Measurements from ENCODE around the gene RNF144B. TPM values are rescaled to one million over a fixed set of nuclear protein-coding genes. Genes with fewer than 3 reads are reported as not detected.

RNF144B gene
- total RNA-seq, 1 donor, result 0.54 TPM

- peak overlapping the region; percentile 44 for H3K4me3 ChIP-seq (ENCODE audit: low read depth, low read length)
- TF ChIP-seq CTCF (IDR thresholded peaks at IDR 0.05; ENCODE audit: insufficient read depth, low read length), result peak; percentile 99
- DNase-seq (ENCODE audit: low read depth), result peak; percentile 88
Observed at GRCh38 chr6:18503593-18504231, 116.6 kb downstream of the RNF144B start.

GRCh38 chr6:18504232-18504596 is 117.1 kb downstream of the RNF144B start:
- TF ChIP-seq CTCF (IDR thresholded peaks at IDR 0.05; ENCODE audit: insufficient read depth, low read length), result no peak
- no peak overlapping the region for H3K4me3 ChIP-seq (ENCODE audit: low read depth, low read length)
- DNase-seq (ENCODE audit: low read depth), result peak; percentile 7

GRCh38 chr6:18506382-18507017 is 119.3 kb downstream of the RNF144B start:
- TF ChIP-seq CTCF (IDR thresholded peaks at IDR 0.05; ENCODE audit: insufficient read depth, low read length), result no peak
- no peak overlapping the region for H3K4me3 ChIP-seq (ENCODE audit: low read depth, low read length)
- no peak for DNase-seq (ENCODE audit: low read depth)

GRCh38 chr6:18507018-18507415 is 119.9 kb downstream of the RNF144B start:
- no peak for DNase-seq (ENCODE audit: low read depth)
- no peak overlapping the region for H3K4me3 ChIP-seq (ENCODE audit: low read depth, low read length)
- no peak for TF ChIP-seq CTCF (IDR thresholded peaks at IDR 0.05; ENCODE audit: insufficient read depth, low read length)

GRCh38 chr6:18507561-18507960 is 120.4 kb downstream of the RNF144B start:
- no peak for TF ChIP-seq CTCF (IDR thresholded peaks at IDR 0.05; ENCODE audit: insufficient read depth, low read length)
- no peak overlapping the region for H3K4me3 ChIP-seq (ENCODE audit: low read depth, low read length)
- peak; percentile 27 for DNase-seq (ENCODE audit: low read depth)

- peak; percentile 15 for DNase-seq (ENCODE audit: low read depth)
Observed at GRCh38 chr6:18509871-18510643, 122.9 kb downstream of the RNF144B start.

More at GRCh38 chr6:18509871-18510643, 122.9 kb downstream of the RNF144B start:
- TF ChIP-seq CTCF (IDR thresholded peaks at IDR 0.05; ENCODE audit: insufficient read depth, low read length), result no peak
- H3K4me3 ChIP-seq (ENCODE audit: low read depth, low read length), result no peak overlapping the region

All from fibroblast of the aortic adventitia (primary cell).